TTC549 (cell line): ENCODE results near the gene TEK.
"Not testable (repeated sequence)": the region's sequence is repeated elsewhere in the genome, so short reads cannot be mapped to it uniquely, and the experiment has no call there.

Experiments
- FAIRE-seq: peaks from 2 replicates; lab custom pipeline; 2012; peaks lifted over from hg19 to GRCh38; lab: Jason Lieb, UNC

The TEK gene

DNA sequence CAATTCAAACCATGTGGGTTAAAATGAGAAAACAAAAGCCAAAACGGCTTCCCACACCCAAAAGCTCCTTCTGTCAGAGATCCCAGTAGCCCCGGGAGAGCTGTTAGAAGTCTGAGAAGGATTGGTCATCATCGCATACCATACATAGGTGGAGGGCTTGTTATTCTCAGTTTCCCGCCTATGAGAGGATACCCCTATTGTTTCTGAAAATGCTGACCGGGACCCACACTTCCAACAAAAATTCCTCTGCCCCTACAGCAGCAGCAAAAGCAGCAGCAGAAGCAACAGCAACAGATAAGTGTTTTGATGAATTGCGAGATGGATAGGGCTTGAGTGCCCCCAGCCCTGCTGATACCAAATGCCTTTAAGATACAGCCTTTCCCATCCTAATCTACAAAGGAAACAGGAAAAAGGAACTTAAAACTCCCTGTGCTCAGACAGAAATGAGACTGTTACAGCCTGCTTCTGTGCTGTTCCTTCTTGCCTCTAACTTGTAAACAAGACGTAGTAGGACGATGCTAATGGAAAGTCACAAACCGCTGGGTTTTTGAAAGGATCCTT lies at the start of gene TEK:
TSS of gene TEK (plus strand) at position 245 of the 561 bp plus-strand sequence. CDS start 366 bp downstream, outside the sequence.
- FAIRE-seq, result no peak

DNA sequence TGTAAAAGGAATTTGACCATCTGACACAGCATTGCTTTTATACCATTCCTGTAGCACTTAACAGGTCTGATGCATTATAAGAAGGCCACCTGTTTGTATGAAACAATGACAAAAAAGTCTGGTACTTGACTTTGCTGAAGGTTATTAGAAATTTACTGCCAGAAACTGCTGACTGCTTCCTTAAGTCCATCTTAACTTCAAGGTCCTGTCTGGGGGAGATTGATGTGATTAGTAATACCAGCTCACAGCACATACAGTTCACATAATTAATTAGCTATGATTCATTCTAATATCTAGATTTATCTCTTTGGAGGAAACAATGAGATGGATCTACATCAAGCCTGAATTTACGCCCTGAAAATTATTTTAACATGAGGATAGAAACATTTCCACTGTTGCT lies 49.6 kb upstream of the TEK start:
- no peak for FAIRE-seq

DNA sequence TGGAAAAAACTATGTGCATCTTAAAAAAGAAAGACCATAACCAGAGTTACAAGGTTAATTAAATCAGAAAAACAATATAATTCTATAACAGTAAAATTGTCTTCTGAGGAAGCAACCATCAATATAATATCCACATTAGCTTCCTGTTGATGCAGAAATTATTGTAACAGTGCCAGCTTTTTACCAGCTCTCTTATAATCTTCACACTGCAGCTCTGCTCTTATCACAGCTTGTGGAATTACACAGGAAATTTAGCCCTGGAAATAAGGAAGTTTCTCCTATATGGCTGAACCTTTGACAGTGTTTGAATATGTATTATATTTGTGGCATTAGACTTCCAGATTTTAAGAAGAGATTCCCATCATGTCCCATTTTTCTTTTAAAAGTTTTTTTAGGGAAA lies 49.1 kb upstream of the TEK start:
- no peak for FAIRE-seq

DNA sequence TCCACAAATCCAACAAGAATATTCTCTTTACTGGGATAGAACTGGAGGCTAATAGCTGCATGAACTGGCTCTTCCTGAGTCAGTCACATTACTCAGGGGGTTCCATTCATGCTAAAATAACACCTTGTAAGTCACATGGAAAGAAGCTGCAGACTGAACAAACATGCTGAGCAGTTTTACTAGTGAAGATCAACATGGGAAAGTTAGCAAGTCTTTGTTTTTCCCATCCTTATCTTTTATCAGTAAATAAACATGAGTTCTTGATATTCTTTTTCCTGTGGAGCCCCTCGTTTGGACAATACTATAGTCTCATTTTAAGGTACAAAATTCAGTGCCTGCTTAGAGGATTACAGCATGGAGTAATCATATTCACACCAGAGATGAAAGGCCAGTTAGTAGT lies 43.7 kb upstream of the TEK start:
- FAIRE-seq, result no peak

GRCh38 chr9:27073841-27074728 lies 34.9 kb upstream of the TEK start:
- FAIRE-seq, result no peak

- no peak for FAIRE-seq
Measured at GRCh38 chr9:27078685-27079084, 30.3 kb upstream of the TEK start.

DNA sequence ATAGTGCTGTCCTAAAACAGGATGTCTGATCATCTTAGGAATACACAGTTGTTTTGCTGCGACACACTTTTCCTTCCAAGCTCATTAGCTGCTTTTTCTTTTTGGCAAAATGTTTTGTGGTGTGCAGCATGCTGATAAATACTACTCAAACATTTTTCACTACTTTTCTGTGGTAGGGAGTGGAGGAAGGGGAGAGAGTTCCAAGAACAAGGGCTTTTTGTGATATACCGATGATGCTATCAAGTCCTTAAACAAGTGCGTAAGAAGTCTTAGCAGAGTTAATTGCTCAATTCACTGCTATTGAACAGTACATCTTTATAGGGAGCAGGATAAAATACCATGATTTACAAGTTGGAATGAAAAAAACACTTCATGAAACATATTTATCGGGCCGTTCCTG lies 23.6 kb upstream of the TEK start:
- FAIRE-seq, result no peak

DNA sequence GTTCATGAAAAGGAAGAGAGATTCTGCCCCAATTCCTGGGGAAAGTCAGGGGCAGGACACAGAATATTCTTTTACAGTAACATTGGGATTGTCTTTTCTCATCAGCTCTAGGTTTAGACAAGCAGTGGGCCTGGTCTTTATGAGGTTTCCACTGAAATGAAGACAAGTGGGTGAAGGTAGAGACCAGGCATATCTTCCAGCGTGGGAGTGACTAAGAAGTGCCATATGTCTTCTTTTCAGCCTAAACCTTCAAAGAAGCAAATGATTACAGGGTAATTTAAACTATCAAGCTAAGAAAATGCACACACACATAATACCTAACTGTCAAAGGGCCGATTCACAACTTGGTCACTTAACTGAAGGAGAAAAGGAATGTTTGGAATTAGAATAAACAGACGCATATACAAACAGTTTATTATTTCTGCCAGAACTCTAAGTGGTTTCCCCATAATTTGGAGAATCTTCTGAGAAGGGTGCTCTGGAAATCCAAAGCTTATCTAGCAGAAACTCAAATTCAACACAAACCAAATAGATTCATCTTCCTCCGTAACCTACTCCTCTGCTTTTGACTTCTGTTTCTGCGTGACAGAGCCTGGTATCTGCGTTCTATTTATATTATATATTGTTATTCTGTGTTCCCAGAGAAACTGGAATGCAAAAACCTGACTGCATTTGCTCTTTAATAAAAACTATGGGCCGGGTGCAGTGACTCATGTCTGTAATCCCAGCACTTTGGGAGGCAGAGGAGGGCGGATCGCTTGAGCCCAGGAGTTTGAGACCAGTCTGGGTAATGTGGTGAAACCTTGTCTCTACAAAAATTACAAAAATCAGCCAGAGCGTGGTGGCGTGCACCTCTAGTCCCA lies 22.0 kb upstream of the TEK start:
- FAIRE-seq, result no peak

GRCh38 chr9:27088981-27089380 lies 20.0 kb upstream of the TEK start:
- no peak for FAIRE-seq

DNA sequence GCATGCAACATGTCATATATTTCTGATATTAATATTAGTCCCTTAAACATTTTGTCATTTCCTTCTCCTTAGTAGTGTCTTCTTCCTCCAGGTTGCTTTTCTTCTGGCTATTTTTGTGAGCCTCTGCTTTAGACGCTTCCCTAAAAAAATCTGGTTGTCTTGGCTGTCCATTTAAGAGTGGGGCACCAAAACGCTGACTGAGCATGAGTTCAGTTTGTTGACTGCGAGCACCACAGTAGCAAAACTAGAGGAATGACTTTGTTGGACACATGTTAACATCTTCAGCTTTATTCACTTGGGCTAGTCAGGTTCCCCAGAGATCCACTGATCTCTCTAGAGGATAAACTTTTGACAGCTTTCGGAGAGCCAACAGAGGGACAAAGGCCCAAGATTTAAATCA lies 19.3 kb upstream of the TEK start:
- no peak for FAIRE-seq

DNA sequence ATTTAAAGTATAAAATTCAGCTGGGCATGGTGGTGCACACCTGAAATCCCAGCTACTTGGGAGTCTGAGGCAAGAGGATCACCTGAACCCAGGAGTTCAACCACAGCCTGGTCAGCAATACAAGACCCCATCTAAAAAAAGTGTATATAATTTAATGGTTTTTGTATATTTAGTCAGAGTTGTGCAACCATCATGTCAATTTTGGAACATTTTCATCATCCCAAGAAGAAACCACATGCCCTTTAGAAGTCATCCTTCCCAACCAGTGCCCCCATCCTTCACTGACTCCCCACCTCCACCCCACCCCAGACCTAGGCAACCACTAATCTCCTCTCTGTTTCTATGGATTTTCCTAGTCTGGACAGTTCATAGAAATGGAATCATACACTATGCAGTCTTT lies 18.8 kb upstream of the TEK start:
- no peak for FAIRE-seq

- no peak for FAIRE-seq
Measured at GRCh38 chr9:27090711-27091110, 18.3 kb upstream of the TEK start.

DNA sequence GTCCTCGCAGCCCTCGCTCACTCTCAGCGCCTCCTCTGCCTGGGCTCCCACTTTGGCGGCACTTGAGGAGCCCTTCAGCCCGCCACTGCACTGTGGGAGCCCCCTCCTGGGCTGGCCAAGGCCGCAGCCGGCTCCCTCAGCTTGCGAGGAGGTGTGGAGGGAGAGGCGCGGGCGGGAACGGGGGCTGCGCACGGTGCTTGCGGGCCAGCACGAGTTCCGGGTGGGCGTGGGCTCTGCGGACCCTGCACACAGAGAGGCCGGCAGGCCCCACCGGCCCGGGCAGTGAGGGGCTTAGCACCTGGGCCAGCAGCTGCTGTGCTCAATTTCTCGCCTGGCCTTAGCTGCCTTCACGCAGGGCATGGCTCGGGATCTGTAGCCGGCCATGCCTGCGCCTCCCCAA lies 16.5 kb upstream of the TEK start:
- FAIRE-seq, result not testable (repeated sequence)

- not testable (repeated sequence) for FAIRE-seq
Measured at GRCh38 chr9:27093384-27094067, 15.5 kb upstream of the TEK start.

GRCh38 chr9:27094640-27095298 lies 14.3 kb upstream of the TEK start:
- no peak for FAIRE-seq

DNA sequence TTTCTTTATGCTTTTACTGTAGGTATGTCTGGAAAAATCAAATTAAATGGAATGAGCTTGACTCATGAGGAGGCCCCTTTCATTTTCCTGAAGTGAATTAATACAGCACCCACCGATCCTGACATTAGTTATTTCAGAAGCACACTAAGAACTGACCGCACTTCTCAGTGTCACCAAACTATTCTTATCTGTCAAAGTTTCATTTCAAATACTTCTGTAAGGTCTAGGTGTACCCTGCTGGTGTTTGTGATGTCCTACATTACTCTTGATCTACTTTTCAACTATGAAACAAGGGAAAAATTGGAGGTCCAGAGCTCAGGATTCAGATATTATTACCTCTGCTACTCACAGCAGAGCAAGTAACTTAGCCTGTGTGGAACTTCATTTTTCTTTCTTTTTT lies 1.8 kb upstream of the TEK start:
- FAIRE-seq, result no peak

GRCh38 chr9:27109621-27110020 lies 596 bp downstream of the TEK start:
- FAIRE-seq, result no peak

- no peak for FAIRE-seq
Measured at GRCh38 chr9:27110181-27110580, 1.2 kb downstream of the TEK start.

DNA sequence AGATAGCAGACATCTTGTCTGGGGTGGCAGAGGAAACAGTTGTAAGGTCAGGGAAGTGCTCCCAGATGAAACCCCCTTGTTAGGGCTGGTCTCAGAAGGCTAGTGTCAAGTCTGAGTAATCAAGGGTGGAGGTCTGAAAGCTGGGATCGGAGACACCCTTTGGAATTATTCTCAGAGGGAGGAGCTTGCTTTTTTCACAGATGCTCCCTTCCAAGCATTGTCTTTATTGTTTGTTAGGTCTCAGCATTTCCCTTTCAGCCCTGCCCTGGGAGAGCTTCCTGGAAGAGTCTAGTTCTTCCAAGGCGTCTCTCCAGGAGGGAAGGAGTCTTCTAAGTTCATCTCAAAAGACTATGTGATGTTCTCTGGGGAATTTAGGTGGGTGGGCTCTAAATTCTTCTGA lies 3.2 kb downstream of the TEK start:
- FAIRE-seq, result no peak

- FAIRE-seq, result no peak
Measured at GRCh38 chr9:27117489-27118135, 8.6 kb downstream of the TEK start.

DNA sequence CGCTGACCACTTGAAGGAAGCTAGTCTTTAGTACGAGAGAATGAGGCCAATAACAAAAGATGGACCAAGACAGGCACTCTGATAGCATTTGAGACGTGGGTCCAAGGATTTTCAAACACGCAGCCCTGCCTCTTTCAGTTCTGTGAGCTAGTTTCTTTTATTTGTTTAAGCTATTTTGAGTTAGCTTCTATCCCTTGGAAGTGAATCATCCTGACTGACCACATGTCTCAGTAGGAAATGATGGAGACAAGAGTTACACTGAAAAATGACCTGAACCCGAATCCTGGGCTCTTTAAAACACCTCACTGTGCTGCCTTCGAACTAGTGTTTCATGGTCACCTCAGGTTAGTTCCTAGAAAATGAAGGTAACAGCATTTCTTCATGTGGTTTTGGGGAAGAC lies 9.9 kb downstream of the TEK start:
- no peak for FAIRE-seq
